Heart left ventricle (tissue), 13 donors: ENCODE data around the gene OR6C65.

Experiments used
- CTCF ChIP-seq, 12 donors: fragments of 200-600 bp; sonication (generic) in 4 of 12; IDR thresholded peaks; one replicate each; pipeline versions ENCODE4 v1.5.0 to v1.8.0; 2018 to 2022; ENCODE audit warnings: antibody characterized with exemption in 12 of 12, mild to moderate bottlenecking in 5 of 12
- POLR2A ChIP-seq, 2 donors: fragments of 450-650 bp; IDR thresholded peaks; one replicate each; pipeline ENCODE4 v1.6.1; 2017; ENCODE audit warnings: antibody characterized with exemption in 2 of 2, mild to moderate bottlenecking in 2 of 2, moderate library complexity in 2 of 2
- donor health status: ischemic (EF 13 %, LVEDD 7.1; RV severe dilation, severe dysfunction).
- donor health status: DM: no; HTN: yes; CAD: no.
- donor health status: DM: no; HTN: no; CAD: no.
- donor health status: ischemic (EF 25% LVEDD 6.9; RV normal size, moderate dysfunction).
- donor health status: ischemic (EF 25% LVEDD 5.7; RV mildly dilated, moderate dysfunction).
- donor health status: ischemic (EF 35%, LVEDD 5.7; RV mildly dilated, moderate dysfunction).
- donor health status: nonischemic (EF 11% LVEDD 7.7; RV severe dilation, severe dysfunction).
- donor health status: DM: yes; HTN: yes; CAD: no.
- donor health status: PGD.
- donor health status: ischemic (EF 29% LVEDD 5.4; RV normal size, mild dysfunction).
- donor health status: nonischemic (EF 23%, LVEDD 6.1; RV moderate dilation, normal function).

GRCh38 chr12:55448825-55449224, 48.5 kb downstream of the OR6C65 start:
- no peak for TF ChIP-seq CTCF (IDR thresholded peaks at IDR 0.05)
- no peak for TF ChIP-seq POLR2A (IDR thresholded peaks at IDR 0.05)
